GM12865 (cell line): ENCODE measurements around the gene SGTB.
"Not testable (repeated sequence)": the region's sequence is repeated elsewhere in the genome, so short reads cannot be mapped to it uniquely, and the experiment has no call there.

ENCODE experiments used
- DNase-seq: peaks from one replicate; pipeline ENCODE4 v3.0.0; 2010; ENCODE audit warnings: low read depth
- H3K4me3 ChIP-seq: 2 replicates; pipeline ENCODE4 v1.5.1; 2011; ENCODE audit warnings: mild to moderate bottlenecking, low read depth, low read length, control low read depth
- TF ChIP-seq, protein P1 (sequence below): IDR thresholded peaks from 2 replicates; pipeline ENCODE4 v1.5.1; 2011; ENCODE audit warnings: low read length, control low read depth, low read depth, inconsistent platforms; ENCODE audit not compliant: insufficient read depth; ENCODE audit errors: missing control alignments

SGTB gene

DNA sequence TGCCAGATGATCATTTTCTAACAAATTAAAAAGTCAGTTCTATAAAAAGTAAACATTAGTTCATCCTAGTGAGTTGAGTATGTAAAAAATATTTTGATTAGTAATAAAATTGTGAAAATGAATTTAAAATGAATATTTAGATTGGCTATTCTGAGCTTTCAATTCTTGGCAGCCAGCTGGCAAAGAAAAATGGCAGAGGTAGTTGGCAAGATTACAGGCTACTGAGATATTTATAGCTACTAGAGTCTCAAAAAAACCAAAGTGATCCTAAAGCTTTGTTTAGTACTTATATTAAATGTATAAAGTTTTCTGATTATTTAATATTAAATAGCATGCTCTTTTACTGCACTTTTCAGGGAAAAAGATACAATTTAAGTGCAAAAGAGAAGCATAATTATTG, 25.0 kb downstream of the SGTB start:
- TF ChIP-seq, protein P1, sequence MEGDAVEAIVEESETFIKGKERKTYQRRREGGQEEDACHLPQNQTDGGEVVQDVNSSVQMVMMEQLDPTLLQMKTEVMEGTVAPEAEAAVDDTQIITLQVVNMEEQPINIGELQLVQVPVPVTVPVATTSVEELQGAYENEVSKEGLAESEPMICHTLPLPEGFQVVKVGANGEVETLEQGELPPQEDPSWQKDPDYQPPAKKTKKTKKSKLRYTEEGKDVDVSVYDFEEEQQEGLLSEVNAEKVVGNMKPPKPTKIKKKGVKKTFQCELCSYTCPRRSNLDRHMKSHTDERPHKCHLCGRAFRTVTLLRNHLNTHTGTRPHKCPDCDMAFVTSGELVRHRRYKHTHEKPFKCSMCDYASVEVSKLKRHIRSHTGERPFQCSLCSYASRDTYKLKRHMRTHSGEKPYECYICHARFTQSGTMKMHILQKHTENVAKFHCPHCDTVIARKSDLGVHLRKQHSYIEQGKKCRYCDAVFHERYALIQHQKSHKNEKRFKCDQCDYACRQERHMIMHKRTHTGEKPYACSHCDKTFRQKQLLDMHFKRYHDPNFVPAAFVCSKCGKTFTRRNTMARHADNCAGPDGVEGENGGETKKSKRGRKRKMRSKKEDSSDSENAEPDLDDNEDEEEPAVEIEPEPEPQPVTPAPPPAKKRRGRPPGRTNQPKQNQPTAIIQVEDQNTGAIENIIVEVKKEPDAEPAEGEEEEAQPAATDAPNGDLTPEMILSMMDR, result no peak
- DNase-seq, result no peak
- H3K4me3 ChIP-seq, result no peak overlapping the region

DNA sequence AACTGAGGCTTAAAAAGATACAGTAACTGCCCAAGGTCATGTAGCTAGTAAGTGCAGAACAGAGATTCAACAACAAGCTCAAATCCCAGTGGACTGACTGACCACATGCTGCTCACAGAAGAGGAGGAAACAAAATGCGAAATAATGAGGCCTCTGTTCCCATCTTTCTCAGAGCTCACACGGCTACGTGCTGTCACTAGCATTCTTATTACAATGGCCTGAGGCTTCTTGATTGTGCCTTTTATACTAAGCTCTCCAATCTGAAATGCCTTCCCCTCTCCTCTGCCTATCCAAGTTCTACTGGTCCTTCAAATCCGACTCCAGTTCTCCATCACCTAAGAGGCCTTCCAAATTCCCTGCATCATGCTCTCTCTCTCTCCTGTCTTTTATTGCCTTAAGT, 26.0 kb downstream of the SGTB start:
- no peak for DNase-seq
- TF ChIP-seq, protein P1, result no peak
- H3K4me3 ChIP-seq, result no peak overlapping the region

DNA sequence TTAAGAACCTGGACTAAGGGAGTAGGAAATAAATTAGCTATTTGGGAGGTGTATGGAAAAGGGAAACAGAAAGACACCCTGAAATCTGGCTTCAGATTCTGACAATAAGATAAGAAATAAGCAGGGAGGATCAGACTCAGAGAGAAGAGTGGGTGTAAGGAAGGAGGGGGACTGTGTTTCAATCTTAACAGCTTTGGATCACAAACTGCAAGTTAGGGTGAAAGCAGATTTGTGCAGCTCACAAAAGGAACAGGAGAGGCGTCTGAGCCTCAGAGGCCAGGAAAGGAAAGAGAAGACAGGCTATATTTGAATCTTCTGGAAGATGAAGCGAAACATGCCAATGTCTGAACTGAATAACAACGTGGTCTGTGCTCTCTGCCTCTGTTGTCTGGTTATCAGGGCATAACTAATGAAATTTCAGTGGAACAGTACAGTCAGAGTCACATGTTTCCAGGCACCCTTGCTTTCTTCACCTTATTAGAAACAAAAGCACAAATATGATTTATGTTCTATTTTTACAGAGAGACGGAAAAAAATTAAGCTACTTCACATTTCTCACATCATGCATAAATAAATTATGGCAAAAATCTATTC, 26.6 kb downstream of the SGTB start:
- DNase-seq, result no peak
- H3K4me3 ChIP-seq, result no peak overlapping the region
- TF ChIP-seq, protein P1, result no peak

DNA sequence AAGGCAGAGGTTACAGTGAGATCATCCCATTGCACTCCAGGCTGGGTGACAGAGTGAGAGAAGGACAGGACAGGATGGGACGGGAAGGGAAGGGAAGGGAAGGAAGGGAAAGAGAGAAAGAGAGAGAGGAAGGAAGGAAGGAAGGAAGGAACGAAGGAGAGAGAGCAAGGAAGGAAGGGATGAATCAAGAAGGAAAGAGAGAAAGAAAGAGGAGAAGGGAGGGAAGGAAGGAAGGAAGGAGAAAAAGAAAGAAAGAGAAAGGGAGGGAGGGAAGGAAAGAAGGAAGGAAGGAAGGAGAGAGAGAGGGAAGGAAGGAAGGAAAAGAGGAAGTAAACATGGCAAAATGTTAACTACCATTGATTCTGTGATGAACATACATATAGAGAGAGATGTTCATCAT, 28.8 kb downstream of the SGTB start:
- H3K4me3 ChIP-seq, result no peak overlapping the region
- no peak for DNase-seq
- TF ChIP-seq, protein P1, result no peak

DNA sequence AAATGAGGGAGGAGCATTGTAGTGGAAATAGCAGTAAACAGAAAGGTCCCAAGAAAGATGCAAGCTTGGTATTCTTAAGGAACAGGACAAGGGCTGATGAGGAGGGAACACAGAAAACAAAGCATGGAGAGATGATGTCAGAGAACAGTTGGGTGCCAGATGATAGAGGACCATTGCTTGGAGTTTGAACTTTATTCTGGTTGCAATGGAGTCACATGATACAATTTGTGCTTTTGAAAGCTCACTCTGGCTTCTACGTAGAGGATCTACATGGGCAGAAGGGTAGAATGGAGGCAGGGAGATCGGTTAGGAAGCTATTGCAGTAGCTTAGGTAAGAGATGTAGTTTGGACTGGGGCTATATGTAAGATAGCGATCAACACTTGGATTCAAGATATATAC, 39.8 kb downstream of the SGTB start:
- H3K4me3 ChIP-seq, result no peak overlapping the region
- no peak for DNase-seq
- TF ChIP-seq, protein P1, result no peak

DNA sequence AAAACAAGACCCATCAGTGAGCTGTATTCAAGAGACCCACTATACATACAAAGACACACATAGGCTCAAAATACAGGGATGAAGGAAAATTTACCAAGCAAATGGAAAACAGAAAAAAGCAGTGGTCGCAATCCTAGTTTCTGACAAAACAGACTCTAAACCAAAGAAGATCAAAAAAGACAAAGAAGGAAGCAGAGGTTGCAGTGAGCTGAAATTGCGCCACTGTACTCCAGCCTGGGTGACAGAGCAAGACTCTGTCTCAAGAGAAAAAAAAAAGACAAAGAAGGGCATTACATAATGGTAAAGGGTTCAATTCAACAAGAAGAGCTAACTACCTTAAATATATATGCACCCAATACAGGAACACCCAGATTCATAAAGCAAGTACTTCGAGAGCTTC, 45.9 kb downstream of the SGTB start:
- DNase-seq, H3K4me3 ChIP-seq: not testable (repeated sequence)

DNA sequence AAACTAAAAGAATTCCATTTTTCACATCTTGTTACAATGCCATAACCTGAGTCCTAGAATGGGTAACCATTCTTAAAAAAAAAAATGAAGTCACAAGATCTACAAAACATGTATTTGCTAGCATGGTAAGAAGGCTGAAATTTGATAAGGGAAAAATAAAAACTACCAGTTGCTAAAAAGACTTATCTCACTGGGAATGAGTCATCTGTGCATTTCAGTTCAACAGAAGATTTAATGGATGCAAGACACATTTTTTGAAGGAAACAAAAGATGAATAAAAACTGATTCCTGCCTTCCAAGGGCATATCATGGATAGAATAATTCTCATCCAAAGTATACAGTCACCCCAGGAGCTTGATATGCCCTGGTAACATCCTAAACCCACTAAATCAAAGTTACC, 47.2 kb downstream of the SGTB start:
- TF ChIP-seq, protein P1, result no peak
- H3K4me3 ChIP-seq, result no peak overlapping the region
- DNase-seq, result no peak
